ENCODE data around the gene PCSK6.

DNA sequence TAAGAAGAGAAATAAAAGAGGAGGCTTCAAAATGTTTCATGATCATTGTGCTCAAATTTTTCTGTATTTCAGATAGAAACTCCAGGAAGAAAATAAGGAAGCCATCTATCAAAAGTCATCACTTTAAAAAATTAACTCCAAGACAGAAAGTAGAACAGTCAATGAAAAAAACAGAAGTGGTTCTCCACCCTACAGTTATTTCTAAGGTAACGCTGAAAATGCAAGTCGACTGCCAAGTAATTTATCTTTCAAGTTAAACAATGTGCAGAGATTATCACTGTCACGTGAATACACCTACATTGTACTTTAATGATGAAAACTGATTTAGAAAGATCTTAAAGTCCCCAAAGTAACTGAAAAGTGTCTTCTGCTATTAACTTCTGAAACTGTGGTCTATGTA lies 115.9 kb downstream of the PCSK6 start:
- TF ChIP-seq POLR2AphosphoS5 (IDR thresholded peaks at IDR 0.05; ENCODE audit: low read depth, low read length) (no peak), CTCF (IDR thresholded peaks at IDR 0.05) (no peak)

Data from Panc1 (cell line).